ENCODE results near the gene BLOC1S5.

DNA sequence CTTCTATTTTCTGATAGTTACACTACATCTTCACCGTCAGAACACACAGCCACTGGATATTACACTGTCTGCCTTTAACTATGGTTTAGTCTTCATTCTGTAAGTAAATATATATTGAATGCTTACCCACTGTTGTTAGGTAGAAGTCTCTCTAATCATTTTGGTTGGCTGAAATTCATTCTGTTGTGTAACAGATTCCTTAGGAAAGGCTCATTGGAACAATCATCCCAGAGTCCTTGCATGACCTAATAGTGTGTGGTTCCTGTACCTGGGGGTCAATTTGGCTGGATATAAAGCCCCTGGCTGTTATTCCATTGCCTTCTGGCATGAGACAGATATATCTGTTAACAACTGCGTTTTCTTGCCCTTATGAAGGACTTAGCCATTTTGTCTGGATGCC is 9.9 kb downstream of the BLOC1S5 start:
- TF ChIP-seq POLR2AphosphoS5 (IDR thresholded peaks at IDR 0.05) = no peak
- TF ChIP-seq, protein P1, sequence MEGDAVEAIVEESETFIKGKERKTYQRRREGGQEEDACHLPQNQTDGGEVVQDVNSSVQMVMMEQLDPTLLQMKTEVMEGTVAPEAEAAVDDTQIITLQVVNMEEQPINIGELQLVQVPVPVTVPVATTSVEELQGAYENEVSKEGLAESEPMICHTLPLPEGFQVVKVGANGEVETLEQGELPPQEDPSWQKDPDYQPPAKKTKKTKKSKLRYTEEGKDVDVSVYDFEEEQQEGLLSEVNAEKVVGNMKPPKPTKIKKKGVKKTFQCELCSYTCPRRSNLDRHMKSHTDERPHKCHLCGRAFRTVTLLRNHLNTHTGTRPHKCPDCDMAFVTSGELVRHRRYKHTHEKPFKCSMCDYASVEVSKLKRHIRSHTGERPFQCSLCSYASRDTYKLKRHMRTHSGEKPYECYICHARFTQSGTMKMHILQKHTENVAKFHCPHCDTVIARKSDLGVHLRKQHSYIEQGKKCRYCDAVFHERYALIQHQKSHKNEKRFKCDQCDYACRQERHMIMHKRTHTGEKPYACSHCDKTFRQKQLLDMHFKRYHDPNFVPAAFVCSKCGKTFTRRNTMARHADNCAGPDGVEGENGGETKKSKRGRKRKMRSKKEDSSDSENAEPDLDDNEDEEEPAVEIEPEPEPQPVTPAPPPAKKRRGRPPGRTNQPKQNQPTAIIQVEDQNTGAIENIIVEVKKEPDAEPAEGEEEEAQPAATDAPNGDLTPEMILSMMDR (IDR thresholded peaks at IDR 0.05) = no peak
- no peak for TF ChIP-seq EP300 (IDR thresholded peaks at IDR 0.05)
- no peak for TF ChIP-seq POLR2A (IDR thresholded peaks at IDR 0.05)

Measured in stomach (tissue), 4 donors.